Upper lobe of left lung (tissue), 6 donors: Measurements from ENCODE around the gene SESN2. TPM values are rescaled to one million over a fixed set of nuclear protein-coding genes. Genes with fewer than 3 reads are reported as not detected.

Experiments used
- ATAC-seq, 2 donors: fragments of 200-7000 bp; cut with Tn5 transposase; one replicate each; pipeline ENCODE4 v1.9.1; 2022; ENCODE audit warnings: mild to moderate bottlenecking in 2 of 2, moderate library complexity in 2 of 2; ENCODE audit not compliant: low FRiP score in 2 of 2
- DNase-seq, 2 donors: peaks; one replicate each; pipeline ENCODE4 v3.0.0-alpha.2; 2019 to 2020
- H3K27ac ChIP-seq, 4 donors: fragments of 200-600 bp; sonication (generic); one replicate each; pipeline ENCODE4 v1.5.1; 2016 to 2019
- H3K27me3 ChIP-seq, 4 donors: fragments of 200-600 bp; sonication (generic); one replicate each; pipeline ENCODE4 v1.5.1; 2017 to 2019
- H3K36me3 ChIP-seq, 4 donors: fragments of 200-600 bp; sonication (generic); one replicate each; pipeline ENCODE4 v1.5.1; 2016 to 2019
- H3K4me1 ChIP-seq, 4 donors: fragments of 200-600 bp; sonication (generic); one replicate each; pipeline ENCODE4 v1.5.1; 2018 to 2019
- H3K4me3 ChIP-seq, 4 donors: fragments of 200-600 bp; sonication (generic); one replicate each; pipeline ENCODE4 v1.5.1; 2017 to 2019; ENCODE audit warnings: mild to moderate bottlenecking in 2 of 4, moderate library complexity in 1 of 4
- H3K9me3 ChIP-seq, 4 donors: fragments of 200-600 bp; sonication (generic); one replicate each; pipeline ENCODE4 v1.5.1; 2018 to 2019
- CTCF ChIP-seq, 6 experiments: fragments of 450-650 bp in 4 of 6; fragments of 200-600 bp in 2 of 6; sonication (generic) in 2 of 6; IDR thresholded peaks; one replicate each; pipeline ENCODE4 v1.5.1; 2016 to 2019; ENCODE audit warnings: antibody characterized with exemption in 6 of 6
- EP300 ChIP-seq, 4 donors: sonication (generic); formaldehyde crosslinking; IDR thresholded peaks; one replicate each; pipeline ENCODE4 v1.5.1; 2017; ENCODE audit warnings: antibody characterized with exemption in 4 of 4, control low read depth in 2 of 4
- POLR2A ChIP-seq, 4 donors: fragments of 450-650 bp; IDR thresholded peaks; one replicate each; pipeline ENCODE4 v1.5.1; 2016 to 2017; ENCODE audit warnings: antibody characterized with exemption in 4 of 4, mild to moderate bottlenecking in 2 of 4
- POLR2AphosphoS5 ChIP-seq, 2 donors: sonication (generic); formaldehyde crosslinking; IDR thresholded peaks; one replicate each; pipeline ENCODE4 v1.5.1; 2017; ENCODE audit warnings: antibody characterized with exemption in 2 of 2
- WGBS, 2 donors: methylation state at CpG; one replicate each; pipeline ENCODE4 v1.1.5; 2017 to 2018; 5-methylcytosine and 5-hydroxymethylcytosine counted together
- total RNA-seq, 6 donors: library from RNA; depleted of rRNA in 4 of 6; stranded (reverse); fragments of >200 nt in 4 of 6; gene quantifications; one replicate each; pipeline versions ENCODE4 v1.1.0 to v1.2.1, GENCODE V29; 2016 to 2021
- donor health status: DM: no; HTN: no; CAD: no; lungs with moderate emphysema.
- donor health status: DM: no; HTN: yes; CAD: no; lungs with severe emphysema.

The SESN2 gene
- total RNA-seq, 6 donors from 2014 or later: 9.6 to 18.1 (median 14.5) TPM

DNA sequence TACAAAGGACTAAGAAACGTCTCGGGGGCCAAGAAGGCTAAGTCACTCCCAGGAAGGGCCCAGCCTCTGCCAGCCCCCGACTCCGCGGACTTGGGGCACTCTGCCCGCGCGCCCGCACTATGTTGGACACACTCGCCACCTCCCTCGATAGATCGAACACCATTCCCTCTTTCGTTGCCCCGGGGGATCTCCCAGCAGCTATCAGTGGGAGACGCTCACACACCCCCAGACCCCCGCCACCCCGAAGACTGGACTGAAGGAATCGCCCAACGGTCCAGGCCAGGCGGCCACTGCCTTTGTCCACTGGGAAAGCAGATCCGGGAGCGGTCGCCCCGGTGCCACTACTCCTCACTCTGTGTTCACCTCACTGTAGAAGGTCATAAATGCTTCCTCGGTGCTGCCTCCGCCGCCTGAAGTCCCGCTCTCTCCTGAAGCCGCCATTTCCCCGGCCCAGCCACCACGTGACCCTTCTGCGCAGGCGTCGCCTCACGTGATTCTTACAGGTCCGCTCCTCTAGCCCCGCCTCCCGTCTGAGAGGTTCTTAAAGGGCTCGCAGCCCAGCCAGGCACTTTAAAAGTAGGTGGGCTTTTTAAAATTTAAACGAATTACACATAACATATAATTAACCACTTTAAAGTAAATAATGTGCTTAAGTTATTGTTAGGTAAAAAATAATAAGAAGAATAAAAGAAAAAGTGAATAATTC is 26.6 kb upstream of the SESN2 start, which contains the start of gene DNAJC8:
DNAJC8 (minus strand) TSS at position 472 of the 706 bp plus-strand sequence; CDS start at position 441, 31 bp downstream.
- no peaks in the 10 kb centered on the region for H3K9me3 ChIP-seq
- peaks cover 7 to 29% (median 20%) of the 10 kb centered on the region in 4 donors for H3K36me3 ChIP-seq
- peak within 1 kb of the TSS; percentile 80 to 90 (median 88) for H3K27ac ChIP-seq
- H3K4me1 ChIP-seq: peaks cover 34 to 45% (median 37%) of the 10 kb centered on the region in 4 donors
- no peaks in the 10 kb centered on the region for H3K27me3 ChIP-seq
- TF ChIP-seq CTCF (IDR thresholded peaks at IDR 0.05): no peak
- TF ChIP-seq EP300 (IDR thresholded peaks at IDR 0.05): no peak
- TF ChIP-seq POLR2A (IDR thresholded peaks at IDR 0.05): peak in 3 of 4 donors; percentile 74 to 87 (median 80)
- TF ChIP-seq POLR2AphosphoS5 (IDR thresholded peaks at IDR 0.05): peak; percentile 91 to 96
- peak within 1 kb of the TSS; percentile 76 to 88 (median 86) for H3K4me3 ChIP-seq
- WGBS, 2 donors: 1% methylated on average over 24 to 32 of the region's 40 CpGs
- DNase-seq: peak; percentile 94 to 97
- ATAC-seq: peak; percentile 78 to 85

DNA sequence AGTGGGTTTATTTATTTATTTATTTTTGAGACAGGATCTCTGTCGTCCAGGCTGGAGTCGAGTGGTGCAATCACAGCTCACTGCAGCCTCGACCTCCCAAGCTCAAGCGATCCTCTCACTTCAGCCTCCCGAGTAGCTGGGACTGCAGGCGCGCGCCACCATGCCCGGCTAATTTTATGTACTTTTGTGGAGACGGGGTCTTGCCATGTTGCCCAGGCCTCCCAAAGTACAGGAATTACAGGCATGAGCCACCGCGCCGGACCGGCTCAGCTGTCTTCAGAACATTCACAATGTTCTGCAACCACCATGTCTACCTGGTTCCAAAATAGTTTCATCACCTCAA is 26.1 kb upstream of the SESN2 start:
- no peak for ATAC-seq
- peak overlapping the region in 3 of 4 donors; percentile 76 to 88 (median 86) for H3K4me3 ChIP-seq
- H3K27me3 ChIP-seq: no peaks in the 10 kb centered on the region
- TF ChIP-seq EP300 (IDR thresholded peaks at IDR 0.05): no peak
- no peak for TF ChIP-seq POLR2A (IDR thresholded peaks at IDR 0.05)
- no peak for TF ChIP-seq POLR2AphosphoS5 (IDR thresholded peaks at IDR 0.05)
- no peak for TF ChIP-seq CTCF (IDR thresholded peaks at IDR 0.05)
- H3K4me1 ChIP-seq: peaks cover 34 to 45% (median 37%) of the 10 kb centered on the region in 4 donors
- no peaks in the 10 kb centered on the region for H3K9me3 ChIP-seq
- WGBS, 2 donors: 60 to 62% methylated on average over 14 of the region's 14 CpGs
- peak in 1 of 2 donors; percentile 55 for DNase-seq
- peak overlapping the region; percentile 80 to 90 (median 88) for H3K27ac ChIP-seq
- H3K36me3 ChIP-seq: peaks cover 4 to 23% (median 17%) of the 10 kb centered on the region in 4 donors

DNA sequence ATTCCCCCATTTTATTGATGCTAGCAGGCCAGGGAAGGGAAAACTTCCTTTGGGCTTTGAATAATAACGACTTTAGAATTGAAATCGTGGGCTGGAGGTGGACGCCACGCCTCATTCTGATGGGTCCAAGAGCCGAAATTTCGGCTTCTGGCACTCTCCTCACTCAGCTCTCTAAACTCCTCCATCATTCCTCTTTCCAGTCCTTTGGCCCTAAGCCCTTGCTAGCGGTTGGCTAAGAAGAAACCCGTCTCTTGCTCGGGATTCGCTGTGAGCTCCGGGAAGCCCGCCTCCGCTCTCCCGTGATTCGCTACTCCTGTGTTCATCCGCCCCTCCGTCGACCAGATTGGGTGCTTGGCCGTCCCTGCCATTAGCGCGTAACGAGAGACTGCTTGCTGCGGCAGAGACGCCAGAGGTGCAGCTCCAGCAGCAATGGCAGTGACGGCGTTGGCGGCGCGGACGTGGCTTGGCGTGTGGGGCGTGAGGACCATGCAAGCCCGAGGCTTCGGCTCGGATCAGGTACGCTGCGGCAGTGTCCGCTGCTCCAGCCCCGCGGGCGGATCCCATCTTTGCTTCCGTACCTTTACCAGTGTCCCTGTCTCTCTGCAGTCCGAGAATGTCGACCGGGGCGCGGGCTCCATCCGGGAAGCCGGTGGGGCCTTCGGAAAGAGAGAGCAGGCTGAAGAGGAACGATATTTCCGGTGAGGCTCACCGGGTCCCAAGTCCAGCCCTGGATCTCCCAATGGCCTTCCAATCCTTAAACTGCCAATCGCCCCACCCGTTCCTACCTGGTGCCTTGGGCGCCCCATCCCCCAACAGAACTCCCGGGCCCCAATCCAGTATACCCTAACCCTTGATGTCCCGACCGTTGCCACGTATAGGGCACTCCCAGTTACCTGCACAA is 23.3 kb upstream of the SESN2 start, which contains the start of gene ATP5IF1:
ATP5IF1 (plus strand) TSS at position 370 of the 901 bp plus-strand sequence; CDS start at position 430, 60 bp downstream.
- ATAC-seq: peak; percentile 97
- H3K4me1 ChIP-seq: peaks cover 30 to 41% (median 34%) of the 10 kb centered on the region in 4 donors
- WGBS, 2 donors: 1% methylated on average over 20 to 52 of the region's 60 CpGs

More for the DNA sequence above, 23.3 kb upstream of the SESN2 start, which contains the start of gene ATP5IF1:
- peaks cover 0 to 9% (median 0%) of the 10 kb centered on the region in 4 donors for H3K36me3 ChIP-seq
- H3K27me3 ChIP-seq: no peaks in the 10 kb centered on the region
- no peaks in the 10 kb centered on the region for H3K9me3 ChIP-seq
- DNase-seq: peak; percentile 93 to 97
- TF ChIP-seq POLR2A (IDR thresholded peaks at IDR 0.05) (peak in 3 of 4 donors; percentile 62 to 98 (median 96)), CTCF (IDR thresholded peaks at IDR 0.05) (peak in 1 of 6 experiments; percentile 32), EP300 (IDR thresholded peaks at IDR 0.05) (no peak), POLR2AphosphoS5 (IDR thresholded peaks at IDR 0.05) (peak; percentile 95 to 99)
- H3K4me3 ChIP-seq: peak within 1 kb of the TSS; percentile 79 to 97 (median 92)
- peak within 1 kb of the TSS; percentile 79 to 95 (median 93) for H3K27ac ChIP-seq
